HepG2 (cell line): ENCODE results near the gene PML. TPM values are rescaled to one million over a fixed set of nuclear protein-coding genes. Genes with fewer than 3 reads are reported as not detected.

ENCODE experiments used
- CCDC6 ChIP-seq: sonication (generic); formaldehyde crosslinking; IDR thresholded peaks from 2 replicates; pipeline ENCODE4 v1.8.1; 2022; ENCODE audit warnings: mild to moderate bottlenecking, missing genetic modification reagents, moderate library complexity
- HNRNPH1 ChIP-seq: fragments of 200-400 bp; formaldehyde crosslinking; optimal IDR thresholded peaks from 2 replicates; pipeline ENCODE3; 2017; ENCODE audit warnings: mild to moderate bottlenecking, low read depth, low read length
- MAFF ChIP-seq: IDR thresholded peaks from 2 replicates; pipeline ENCODE4 v1.6.1; 2011; ENCODE audit warnings: low read depth, low read length, improper control_type of control experiment
- NCOR1 ChIP-seq: fragments of 200-600 bp; sonication (generic); IDR thresholded peaks from 2 replicates; pipeline ENCODE4 v1.7.0; 2017; ENCODE audit warnings: antibody characterized with exemption, low read length, borderline replicate concordance
- SOX5 ChIP-seq: IDR thresholded peaks from 2 replicates; pipeline ENCODE4 v1.6.1; 2016; ENCODE audit warnings: borderline replicate concordance
- SP2 ChIP-seq: sonication (generic); formaldehyde crosslinking; IDR thresholded peaks from 2 replicates; pipeline ENCODE4 v1.5.1; 2020; ENCODE audit warnings: mild to moderate bottlenecking, missing genetic modification reagents
- SRSF4 ChIP-seq: fragments of 200-400 bp; formaldehyde crosslinking; IDR thresholded peaks from one replicate; pipeline ENCODE4 v1.6.1; 2018; ENCODE audit warnings: mild to moderate bottlenecking, low read depth, low read length, moderate library complexity; ENCODE audit not compliant: poor library complexity, severe bottlenecking
- TAF15 ChIP-seq: fragments of 200-400 bp; formaldehyde crosslinking; IDR thresholded peaks from one replicate; pipeline ENCODE4 v1.6.1; 2018; ENCODE audit warnings: mild to moderate bottlenecking, low read depth, low read length; ENCODE audit not compliant: poor library complexity, severe bottlenecking
- TBP ChIP-seq: sonication (generic); formaldehyde crosslinking; IDR thresholded peaks from 2 replicates; pipeline ENCODE4 v1.5.0; 2020; ENCODE audit warnings: missing genetic modification reagents
- ZFX ChIP-seq: sonication (generic); formaldehyde crosslinking; IDR thresholded peaks from 2 replicates; pipeline ENCODE4 v1.4.0; 2020; ENCODE audit warnings: mild to moderate bottlenecking, low read depth, missing genetic modification reagents, moderate library complexity
- ZNF354B ChIP-seq: sonication (generic); formaldehyde crosslinking; IDR thresholded peaks from 2 replicates; pipeline ENCODE4 v1.8.0; 2022; ENCODE audit warnings: mild to moderate bottlenecking, missing genetic modification reagents
- ZNF460 ChIP-seq: sonication (generic); formaldehyde crosslinking; IDR thresholded peaks from 2 replicates; pipeline ENCODE4 v1.5.1; 2020; ENCODE audit warnings: missing genetic modification reagents, mild to moderate bottlenecking, borderline replicate concordance
- ZNF615 ChIP-seq: sonication (generic); formaldehyde crosslinking; IDR thresholded peaks from 2 replicates; pipeline ENCODE4 v1.5.0; 2020; ENCODE audit warnings: mild to moderate bottlenecking, missing genetic modification reagents, borderline replicate concordance
- ZNF703 ChIP-seq: sonication (generic); formaldehyde crosslinking; IDR thresholded peaks from 2 replicates; pipeline ENCODE4 v1.5.1; 2020; ENCODE audit warnings: missing genetic modification reagents, mild to moderate bottlenecking, moderate library complexity, borderline replicate concordance
- polyA plus RNA-seq, 8 experiments: library from polyadenylated mRNA; depleted of rRNA in 3 of 8; stranded (reverse) in 7 of 8; unstranded in 1 of 8; fragments of >200 nt; fragmentation: Illumina TruSeq in 4 of 8; extraction: Trizol in 4 of 8; gene quantifications; 2 replicates each; pipeline versions ENCODE4 v1.2.1 to v1.2.3, GENCODE V29; 2011 to 2016; ENCODE audit warnings: low read depth in 4 of 8, missing spikeins in 1 of 8, mixed read lengths in 1 of 8; ENCODE audit not compliant: insufficient read depth in 1 of 8
- total RNA-seq, 5 experiments: library from RNA; depleted of rRNA; stranded (reverse); fragments of >200 nt; fragmentation: Illumina TruSeq; extraction: Trizol; gene quantifications; 2 replicates each; pipeline ENCODE4 v1.2.3, GENCODE V29; 2016; ENCODE audit warnings: low read depth in 1 of 5
- TF ChIP-seq, protein P1 (sequence below): sonication (generic); formaldehyde crosslinking; IDR thresholded peaks from 2 replicates; pipeline ENCODE4 v1.8.1; 2023; ENCODE audit warnings: mild to moderate bottlenecking, moderate library complexity, missing genetic modification reagents
- TF ChIP-seq, protein P2 (sequence below): sonication (generic); formaldehyde crosslinking; IDR thresholded peaks from 2 replicates; pipeline ENCODE4 v1.5.1; 2020; ENCODE audit warnings: missing genetic modification reagents, mild to moderate bottlenecking, borderline replicate concordance
- TF ChIP-seq, protein P3 (sequence below): sonication (generic); formaldehyde crosslinking; IDR thresholded peaks from 2 replicates; pipeline ENCODE4 v1.5.0; 2020; ENCODE audit warnings: mild to moderate bottlenecking, missing genetic modification reagents, borderline replicate concordance
- TF ChIP-seq, protein P4 (sequence below): sonication (generic); formaldehyde crosslinking; IDR thresholded peaks from 2 replicates; pipeline ENCODE4 v1.4.0; 2020; ENCODE audit warnings: missing genetic modification reagents, borderline replicate concordance

PML gene
- total and polyA plus RNA-seq, 2 of the 13 experiments (the other 11 are each of a cell fraction or from before 2014, with no cell fraction given), result 2.9 to 3.9 TPM

DNA sequence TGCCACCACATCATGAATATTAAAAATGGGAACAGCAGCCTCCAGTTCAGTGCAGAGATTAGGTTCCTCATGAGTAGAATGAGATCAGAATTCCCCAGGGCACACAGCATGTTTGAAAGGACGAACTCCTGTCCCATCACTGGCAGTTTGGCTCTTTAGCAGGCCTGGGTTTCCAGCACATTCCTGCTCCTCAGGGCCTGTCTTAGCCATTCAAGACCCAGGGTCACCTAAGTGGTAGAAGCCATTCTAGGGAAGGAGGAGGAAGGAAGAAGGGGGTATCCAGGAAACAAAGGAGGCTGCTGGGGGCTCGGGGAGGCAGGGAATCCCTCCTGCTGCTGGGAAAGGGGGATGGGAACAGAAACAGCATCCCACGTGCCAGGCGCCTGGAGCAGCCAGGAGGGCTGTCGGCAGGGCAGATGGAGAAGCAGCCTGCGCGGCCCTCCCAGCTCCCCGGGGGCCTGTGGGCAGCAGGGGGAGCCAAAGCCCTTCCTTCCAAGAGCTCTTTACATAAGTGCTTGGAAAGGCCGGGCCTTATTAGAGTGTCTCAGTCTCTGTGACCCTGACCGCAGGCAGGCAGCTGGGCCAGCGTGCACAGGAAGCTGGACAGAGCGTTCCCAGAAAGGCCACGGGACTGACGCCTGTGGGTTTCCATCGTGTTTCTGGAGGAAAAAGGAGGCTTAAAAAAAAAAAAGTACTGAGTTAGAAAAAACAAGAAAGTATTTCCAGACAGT, 43.5 kb upstream of the PML start (continued):
- TF ChIP-seq, protein P1, sequence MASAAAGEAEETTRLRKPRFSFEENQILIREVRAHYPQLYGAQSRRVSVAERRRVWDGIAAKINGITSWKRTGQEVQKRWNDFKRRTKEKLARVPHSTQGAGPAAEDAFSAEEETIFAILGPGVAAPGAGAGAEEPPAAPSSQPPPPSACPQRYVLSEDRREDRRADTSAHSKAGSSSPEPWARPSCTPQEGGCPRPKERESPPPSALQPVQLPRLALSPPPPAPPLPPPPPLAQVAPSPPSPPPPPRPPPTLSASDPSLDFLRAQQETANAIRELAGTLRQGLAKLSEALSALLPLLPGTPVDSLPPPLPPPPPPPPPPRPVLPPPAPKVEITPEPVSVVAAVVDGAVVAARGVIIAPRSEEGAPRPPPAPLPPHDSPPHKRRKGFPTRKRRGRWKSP (CRISPR knock-in tag), result 0 out of 2 replicates have a peak, but pooled peaks have one; percentile 24
- TF ChIP-seq CCDC6, result 0 out of 2 replicates have a peak, but pooled peaks have one; percentile 39
- TF ChIP-seq, protein P2, sequence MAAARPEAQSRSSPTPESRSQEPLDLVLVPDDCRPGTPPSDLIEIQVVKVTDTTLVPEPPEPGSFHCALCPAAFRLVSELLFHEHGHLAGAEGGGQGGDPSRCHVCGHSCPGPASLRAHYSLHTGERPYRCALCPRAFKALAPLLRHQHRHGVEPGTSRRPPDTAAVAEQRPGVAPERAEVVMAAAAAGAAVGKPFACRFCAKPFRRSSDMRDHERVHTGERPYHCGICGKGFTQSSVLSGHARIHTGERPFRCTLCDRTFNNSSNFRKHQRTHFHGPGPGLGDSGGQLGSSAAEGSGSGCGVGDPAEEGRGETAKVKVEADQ (CRISPR knock-in tag), result no peak
- no peak for TF ChIP-seq SRSF4
- TF ChIP-seq ZNF460 (CRISPR knock-in tag), result no peak
- no peak for TF ChIP-seq TAF15
- TF ChIP-seq TBP (CRISPR knock-in tag), result no peak
- TF ChIP-seq SP2 (CRISPR knock-in tag), result no peak
- TF ChIP-seq ZNF354B (CRISPR knock-in tag), result no peak
- no peak for TF ChIP-seq MAFF
- peak; percentile 18; the same call in 1 of the 2 replicates for TF ChIP-seq SOX5 (CRISPR knock-in tag)
- TF ChIP-seq NCOR1, result no peak
- TF ChIP-seq HNRNPH1, result no peak
- peak; percentile 78 for TF ChIP-seq ZFX (CRISPR knock-in tag)
- TF ChIP-seq, protein P3, sequence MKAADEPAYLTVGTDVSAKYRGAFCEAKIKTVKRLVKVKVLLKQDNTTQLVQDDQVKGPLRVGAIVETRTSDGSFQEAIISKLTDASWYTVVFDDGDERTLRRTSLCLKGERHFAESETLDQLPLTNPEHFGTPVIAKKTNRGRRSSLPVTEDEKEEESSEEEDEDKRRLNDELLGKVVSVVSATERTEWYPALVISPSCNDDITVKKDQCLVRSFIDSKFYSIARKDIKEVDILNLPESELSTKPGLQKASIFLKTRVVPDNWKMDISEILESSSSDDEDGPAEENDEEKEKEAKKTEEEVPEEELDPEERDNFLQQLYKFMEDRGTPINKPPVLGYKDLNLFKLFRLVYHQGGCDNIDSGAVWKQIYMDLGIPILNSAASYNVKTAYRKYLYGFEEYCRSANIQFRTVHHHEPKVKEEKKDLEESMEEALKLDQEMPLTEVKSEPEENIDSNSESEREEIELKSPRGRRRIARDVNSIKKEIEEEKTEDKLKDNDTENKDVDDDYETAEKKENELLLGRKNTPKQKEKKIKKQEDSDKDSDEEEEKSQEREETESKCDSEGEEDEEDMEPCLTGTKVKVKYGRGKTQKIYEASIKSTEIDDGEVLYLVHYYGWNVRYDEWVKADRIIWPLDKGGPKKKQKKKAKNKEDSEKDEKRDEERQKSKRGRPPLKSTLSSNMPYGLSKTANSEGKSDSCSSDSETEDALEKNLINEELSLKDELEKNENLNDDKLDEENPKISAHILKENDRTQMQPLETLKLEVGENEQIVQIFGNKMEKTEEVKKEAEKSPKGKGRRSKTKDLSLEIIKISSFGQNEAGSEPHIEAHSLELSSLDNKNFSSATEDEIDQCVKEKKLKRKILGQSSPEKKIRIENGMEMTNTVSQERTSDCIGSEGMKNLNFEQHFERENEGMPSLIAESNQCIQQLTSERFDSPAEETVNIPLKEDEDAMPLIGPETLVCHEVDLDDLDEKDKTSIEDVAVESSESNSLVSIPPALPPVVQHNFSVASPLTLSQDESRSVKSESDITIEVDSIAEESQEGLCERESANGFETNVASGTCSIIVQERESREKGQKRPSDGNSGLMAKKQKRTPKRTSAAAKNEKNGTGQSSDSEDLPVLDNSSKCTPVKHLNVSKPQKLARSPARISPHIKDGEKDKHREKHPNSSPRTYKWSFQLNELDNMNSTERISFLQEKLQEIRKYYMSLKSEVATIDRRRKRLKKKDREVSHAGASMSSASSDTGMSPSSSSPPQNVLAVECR (CRISPR knock-in tag), result peak; percentile 27; the same call in 1 of the 2 replicates
- TF ChIP-seq, protein P4, sequence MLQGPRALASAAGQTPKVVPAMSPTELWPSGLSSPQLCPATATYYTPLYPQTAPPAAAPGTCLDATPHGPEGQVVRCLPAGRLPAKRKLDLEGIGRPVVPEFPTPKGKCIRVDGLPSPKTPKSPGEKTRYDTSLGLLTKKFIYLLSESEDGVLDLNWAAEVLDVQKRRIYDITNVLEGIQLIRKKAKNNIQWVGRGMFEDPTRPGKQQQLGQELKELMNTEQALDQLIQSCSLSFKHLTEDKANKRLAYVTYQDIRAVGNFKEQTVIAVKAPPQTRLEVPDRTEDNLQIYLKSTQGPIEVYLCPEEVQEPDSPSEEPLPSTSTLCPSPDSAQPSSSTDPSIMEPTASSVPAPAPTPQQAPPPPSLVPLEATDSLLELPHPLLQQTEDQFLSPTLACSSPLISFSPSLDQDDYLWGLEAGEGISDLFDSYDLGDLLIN, result no peak
- no peak for TF ChIP-seq ZNF615 (CRISPR knock-in tag)
- no peak for TF ChIP-seq ZNF703 (CRISPR knock-in tag)
